Measurements from ENCODE around the gene DAZAP2.

GRCh38 chr12:51198568-51199365, 39.9 kb upstream of the DAZAP2 start:
- TF ChIP-seq CTCF (conservative IDR thresholded peaks at IDR 0.05) (no peak), ZFX (IDR thresholded peaks at IDR 0.05) (no peak)

Measured in C4-2B (cell line).